GM19043 (cell line): ENCODE measurements around the gene SPATA13.
"Not testable (repeated sequence)": the region's sequence is repeated elsewhere in the genome, so short reads cannot be mapped to it uniquely, and the experiment has no call there.

Experiments
- ATAC-seq: cut with Tn5 transposase; IDR thresholded peaks from one replicate; pipeline ENCODE4 v1.9.1; 2021; ENCODE audit warnings: low read depth; ENCODE audit not compliant: unreplicated experiment

SPATA13 gene

GRCh38 chr13:24301434-24301833 lies 140.9 kb downstream of the SPATA13 start:
- no peak for ATAC-seq

GRCh38 chr13:24301911-24302310 lies 141.4 kb downstream of the SPATA13 start:
- ATAC-seq, result no peak

DNA sequence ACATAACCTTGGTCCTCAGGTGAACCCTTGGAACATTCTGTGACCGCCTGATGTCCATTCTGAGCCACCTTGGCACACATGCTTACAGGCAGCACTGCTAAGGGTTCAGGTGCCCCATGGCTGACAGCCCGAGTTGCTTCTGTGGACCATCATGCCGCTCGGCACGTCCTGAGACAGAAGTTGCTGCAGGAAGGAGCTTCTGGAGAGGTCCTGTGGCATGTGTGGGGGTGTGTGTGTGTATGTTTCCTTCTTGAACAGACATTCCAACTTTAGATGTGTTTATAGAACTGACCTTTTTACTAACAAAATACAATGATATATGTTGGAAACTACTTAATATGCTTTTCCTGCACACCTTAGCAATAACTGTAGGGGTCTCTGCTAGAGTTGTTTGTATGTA lies 144.1 kb downstream of the SPATA13 start:
- no peak for ATAC-seq

DNA sequence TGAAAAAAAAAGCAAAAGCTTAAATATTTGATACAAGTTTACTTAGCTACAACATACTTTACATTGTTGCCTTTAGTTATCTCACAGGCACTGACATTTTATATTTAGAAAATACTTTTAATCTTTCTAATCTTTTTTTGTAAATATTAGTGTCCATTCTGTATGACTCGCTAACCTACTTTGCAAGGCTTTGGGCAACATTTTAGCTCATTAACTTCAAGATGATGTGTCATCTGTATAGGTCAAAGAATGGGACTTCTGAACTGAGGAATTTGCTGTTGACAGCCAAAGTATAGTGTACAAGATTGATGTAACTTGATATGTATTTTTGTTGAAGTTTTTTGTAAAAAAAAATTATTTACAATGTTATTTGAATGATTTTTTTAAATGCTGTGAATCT lies 146.1 kb downstream of the SPATA13 start:
- ATAC-seq, result no peak

DNA sequence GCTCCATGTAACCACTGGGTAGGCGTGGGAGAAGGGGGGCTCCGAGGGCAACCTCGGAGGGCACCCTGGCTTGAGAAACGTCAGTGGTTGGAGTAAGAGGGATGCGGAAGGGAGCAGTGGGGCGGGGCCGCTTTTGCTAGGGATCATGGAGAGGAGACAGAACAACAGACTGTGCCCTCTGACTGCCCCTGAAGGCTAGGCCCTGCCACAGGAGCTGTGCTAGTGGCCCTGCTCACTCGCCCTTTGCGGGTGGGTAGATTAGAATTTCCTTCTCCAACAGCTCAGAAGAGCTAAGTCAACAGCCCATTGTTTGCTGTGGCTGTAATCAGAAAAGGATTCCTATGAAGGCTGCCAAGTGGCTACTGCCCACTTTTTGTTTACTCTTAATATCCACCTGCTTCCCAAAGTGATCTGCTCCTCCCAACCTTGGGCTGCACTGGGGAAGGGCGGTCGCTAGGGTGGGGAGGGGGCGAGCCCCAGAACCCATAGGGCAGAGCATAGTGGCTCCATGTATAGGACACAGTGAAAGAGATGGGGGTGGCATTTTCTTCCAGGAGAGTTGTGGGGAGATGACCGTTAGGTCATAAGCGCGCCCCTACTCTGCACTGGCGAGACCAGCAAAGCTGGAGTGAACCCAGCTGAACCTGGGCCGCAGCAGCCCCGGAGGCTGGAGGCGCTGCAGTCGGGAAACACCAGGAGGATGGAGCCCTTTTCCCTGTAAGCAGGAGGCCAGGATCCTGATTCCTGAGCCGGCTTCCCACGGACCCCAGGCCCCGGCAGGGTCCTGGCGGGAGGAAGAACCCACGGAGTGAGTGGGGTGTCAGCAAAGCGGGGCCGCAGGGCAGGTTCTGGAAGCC lies 146.9 kb downstream of the SPATA13 start:
- no peak for ATAC-seq

GRCh38 chr13:24308068-24308445 lies 147.5 kb downstream of the SPATA13 start:
- no peak for ATAC-seq

GRCh38 chr13:24308488-24309020 lies 148.0 kb downstream of the SPATA13 start:
- ATAC-seq, result no peak

GRCh38 chr13:24309300-24309699 lies 148.8 kb downstream of the SPATA13 start, which contains the start of gene C1QTNF9:
TSS of gene C1QTNF9 (plus strand) at chr13:24309580. CDS start at chr13:24316004, 6,424 bp downstream.
- not testable (repeated sequence) for ATAC-seq

GRCh38 chr13:24313439-24313838 lies 152.9 kb downstream of the SPATA13 start:
- no peak for ATAC-seq

GRCh38 chr13:24317835-24318234 lies 157.3 kb downstream of the SPATA13 start:
- not testable (repeated sequence) for ATAC-seq

- not testable (repeated sequence) for ATAC-seq
These were observed 158.4 kb downstream of the SPATA13 start for GRCh38 chr13:24318878-24319277.

DNA sequence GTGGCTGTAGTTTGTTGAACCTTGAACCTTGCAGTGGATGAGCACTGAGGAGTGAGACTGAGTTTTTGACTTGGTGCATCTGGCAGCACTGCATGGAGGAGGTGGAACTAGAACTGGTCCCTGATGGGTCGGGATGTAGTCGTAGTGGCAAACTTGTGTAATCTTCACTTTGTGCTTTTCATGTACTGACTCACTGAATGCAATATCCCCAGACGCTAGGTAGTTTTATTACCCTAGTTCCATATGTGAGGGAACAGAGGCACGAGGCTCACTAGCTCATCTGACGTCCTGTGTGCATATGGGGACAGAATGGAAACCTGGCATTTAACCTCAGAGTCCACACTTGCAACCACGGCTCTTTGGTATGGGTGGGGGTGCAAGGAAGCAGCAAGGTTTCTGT lies 159.1 kb downstream of the SPATA13 start:
- ATAC-seq, result not testable (repeated sequence)

DNA sequence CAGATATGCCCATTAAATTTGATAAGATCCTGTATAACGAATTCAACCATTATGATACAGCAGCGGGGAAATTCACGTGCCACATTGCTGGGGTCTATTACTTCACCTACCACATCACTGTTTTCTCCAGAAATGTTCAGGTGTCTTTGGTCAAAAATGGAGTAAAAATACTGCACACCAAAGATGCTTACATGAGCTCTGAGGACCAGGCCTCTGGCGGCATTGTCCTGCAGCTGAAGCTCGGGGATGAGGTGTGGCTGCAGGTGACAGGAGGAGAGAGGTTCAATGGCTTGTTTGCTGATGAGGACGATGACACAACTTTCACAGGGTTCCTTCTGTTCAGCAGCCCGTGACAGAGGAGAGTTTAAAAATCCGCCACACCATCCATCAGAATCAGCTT lies 160.9 kb downstream of the SPATA13 start:
- not testable (repeated sequence) for ATAC-seq

GRCh38 chr13:24322470-24322869 lies 161.9 kb downstream of the SPATA13 start:
- not testable (repeated sequence) for ATAC-seq

DNA sequence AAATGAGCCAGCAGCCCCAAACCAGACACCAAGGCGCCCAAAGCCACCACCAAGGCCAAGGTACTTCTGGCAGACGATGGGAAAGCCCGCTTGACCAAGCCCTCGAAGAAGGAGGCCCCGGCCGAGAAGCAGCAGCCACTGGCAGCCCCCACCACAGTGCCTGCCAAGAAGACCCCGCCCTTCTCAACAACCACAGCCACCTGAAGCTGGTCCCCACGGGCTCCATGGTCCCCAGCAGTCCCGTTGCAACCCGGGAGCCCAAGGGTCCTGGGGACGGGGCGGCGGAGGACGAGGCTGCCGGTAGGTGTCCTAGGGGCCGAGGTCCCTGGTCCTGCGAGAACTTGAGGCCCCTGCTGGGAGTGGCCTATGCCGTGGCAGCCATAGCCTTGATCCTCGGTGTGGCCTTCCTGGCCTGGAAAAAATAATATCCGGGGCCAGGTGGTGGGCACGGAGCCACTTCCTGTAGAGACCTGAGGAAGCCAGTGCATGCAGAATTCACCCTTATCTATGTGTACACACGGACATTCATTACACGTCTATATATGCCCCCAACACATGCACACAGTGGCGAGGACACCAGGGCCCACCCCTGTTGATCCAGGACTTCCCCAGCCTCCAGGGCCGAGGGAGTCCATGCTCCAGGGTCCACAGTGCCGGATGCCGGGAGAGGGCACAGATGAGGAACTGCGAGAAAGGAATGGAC lies 162.7 kb downstream of the SPATA13 start:
- no peak for ATAC-seq

DNA sequence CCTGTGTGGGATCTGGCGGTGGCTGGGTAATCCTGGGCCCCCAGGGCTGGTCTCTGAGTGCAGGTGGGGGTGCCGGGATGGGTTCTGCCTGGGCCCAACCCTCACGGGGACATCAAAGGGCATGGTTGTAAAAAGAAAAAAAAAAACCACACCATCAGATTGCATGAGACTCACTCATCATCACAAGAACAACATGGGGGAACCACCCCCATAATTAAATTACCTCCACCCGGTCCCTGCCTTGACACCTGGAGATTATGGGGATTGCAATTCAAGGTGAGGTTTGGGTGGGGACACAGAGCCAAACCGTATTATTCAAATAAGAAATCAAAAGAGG lies 163.2 kb downstream of the SPATA13 start:
- no peak for ATAC-seq

- not testable (repeated sequence) for ATAC-seq
These were observed 167.1 kb downstream of the SPATA13 start for GRCh38 chr13:24327598-24327997.

- no peak for ATAC-seq
These were observed 167.6 kb downstream of the SPATA13 start for GRCh38 chr13:24328145-24328544.

DNA sequence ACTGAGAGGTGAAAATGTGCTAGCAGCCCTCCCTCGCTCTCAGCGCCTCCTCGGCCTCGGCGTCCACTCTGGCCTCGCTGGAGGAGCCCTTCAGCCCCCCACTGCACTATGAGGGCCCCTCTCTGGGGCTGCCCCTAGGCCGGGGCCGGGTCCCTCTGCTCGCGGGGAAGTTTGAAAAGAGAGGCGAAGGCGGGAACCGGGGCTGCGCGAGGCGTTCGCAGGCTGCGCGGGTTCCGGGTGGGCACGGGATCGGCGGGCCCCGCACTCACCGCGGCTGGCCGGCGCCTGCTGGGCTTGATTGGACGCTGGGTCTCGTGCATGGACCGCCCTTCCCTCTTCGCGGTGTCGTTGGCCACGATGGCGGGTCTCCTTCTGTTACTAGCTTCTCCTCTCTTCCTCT lies 178.2 kb downstream of the SPATA13 start:
- no peak for ATAC-seq

- ATAC-seq, result no peak
These were observed 179.6 kb downstream of the SPATA13 start for GRCh38 chr13:24339937-24340607.

DNA sequence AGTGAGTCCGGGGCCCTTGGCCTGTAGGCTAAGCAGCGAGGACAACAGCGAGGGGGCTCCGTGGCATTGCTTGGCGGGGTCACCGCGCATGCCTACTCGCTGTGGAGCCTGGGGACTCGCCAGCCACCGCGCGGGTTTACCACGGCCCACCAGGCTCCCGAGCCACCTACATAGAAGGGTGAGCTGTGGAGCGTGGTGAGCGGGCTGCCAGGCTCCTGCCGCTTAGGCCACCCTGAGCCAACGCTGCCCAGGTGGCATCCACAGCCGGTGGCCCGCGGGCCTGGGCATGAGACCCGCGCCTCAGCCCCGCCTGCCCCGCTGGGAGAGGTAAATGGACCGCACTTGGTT lies 180.1 kb downstream of the SPATA13 start:
- no peak for ATAC-seq
